ENCODE results near the gene TENM4. TPM values are rescaled to one million over a fixed set of nuclear protein-coding genes. Genes with fewer than 3 reads are reported as not detected.
"Not testable (repeated sequence)": the region's sequence is repeated elsewhere in the genome, so short reads cannot be mapped to it uniquely, and the experiment has no call there.

Gene TENM4
- total RNA-seq, 2 experiments from 2014 or later = not detected

DNA sequence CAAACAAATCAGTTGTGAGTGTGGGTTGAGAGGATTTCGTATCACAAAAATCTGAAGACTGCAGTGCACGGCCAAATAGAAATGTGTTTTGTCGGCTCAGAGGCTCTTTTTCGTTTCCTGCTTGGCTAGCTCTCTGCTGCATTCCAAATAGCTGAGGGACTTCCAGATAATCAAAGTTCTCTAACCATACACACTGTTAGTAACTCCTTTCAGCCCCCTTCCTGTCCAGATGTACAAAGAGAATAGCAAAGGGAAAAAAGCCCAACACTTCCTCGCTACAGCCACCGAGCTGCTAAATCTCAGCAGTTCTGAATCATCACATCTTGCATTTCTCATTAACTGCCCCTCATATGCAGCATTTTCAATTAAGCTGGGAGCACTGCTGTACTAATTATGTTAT, 203.1 kb downstream of the TENM4 start:
- Mint-ChIP-seq H3K9me3 (no peaks in the 10 kb centered on the region), H3K27ac (no peak overlapping the region), H3K36me3 (no peaks in the 10 kb centered on the region), H3K4me3 (no peak overlapping the region), H3K4me1 (no peaks in the 10 kb centered on the region), H3K27me3 (no peaks in the 10 kb centered on the region)
- POLR2A ChIA-PET = no interaction called here
- no peak for DNase-seq
- ATAC-seq (ENCODE audit: low read depth) = no peak

DNA sequence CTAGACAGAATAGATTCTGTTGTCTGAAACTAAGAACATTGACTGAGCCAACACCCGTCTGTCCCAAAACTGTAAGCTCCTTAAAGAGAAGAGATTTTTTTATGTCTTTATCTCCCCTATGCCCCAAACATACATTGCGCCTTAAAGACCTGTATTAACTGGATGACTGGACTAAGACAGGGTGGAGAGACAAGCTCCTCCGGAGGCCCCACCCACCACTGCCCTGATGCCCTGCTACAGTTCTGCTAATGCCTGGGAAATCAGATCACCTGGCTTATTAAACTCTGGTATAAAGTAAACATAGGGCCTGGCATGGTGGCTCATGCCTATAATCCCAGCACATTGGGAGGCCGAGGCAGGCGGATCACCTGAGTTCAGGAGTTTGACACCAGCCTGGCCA, 203.7 kb downstream of the TENM4 start:
- H3K4me3 Mint-ChIP-seq = no peak overlapping the region
- H3K27ac Mint-ChIP-seq = no peak overlapping the region
- no peak for DNase-seq
- no peak for ATAC-seq (ENCODE audit: low read depth)
- POLR2A ChIA-PET = no interaction called here
- no peaks in the 10 kb centered on the region for H3K4me1 Mint-ChIP-seq
- no peaks in the 10 kb centered on the region for H3K36me3 Mint-ChIP-seq
- H3K27me3 Mint-ChIP-seq = no peaks in the 10 kb centered on the region
- H3K9me3 Mint-ChIP-seq = no peaks in the 10 kb centered on the region

DNA sequence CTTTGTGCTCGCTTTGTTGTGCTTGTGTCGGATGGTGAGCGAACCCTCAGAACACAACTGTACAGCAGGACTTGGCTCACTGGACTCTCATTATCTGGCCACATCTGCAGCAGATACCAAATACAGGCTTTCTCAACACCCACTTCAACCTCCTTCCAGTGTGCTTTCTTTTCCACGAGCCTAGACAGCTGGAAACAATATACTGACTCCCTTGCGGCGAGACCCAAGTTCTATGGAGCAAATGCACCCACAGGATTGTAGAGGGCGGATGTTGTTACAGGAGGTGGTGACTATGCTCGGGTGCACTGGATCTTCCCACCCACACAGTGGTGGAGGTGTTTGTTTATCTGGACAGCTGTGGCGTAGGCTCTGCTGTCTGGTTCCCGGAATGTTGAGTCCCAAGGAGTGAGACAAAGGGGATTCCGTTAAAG, 204.3 kb downstream of the TENM4 start:
- H3K4me1 Mint-ChIP-seq = no peaks in the 10 kb centered on the region
- POLR2A ChIA-PET = no interaction called here
- no peak overlapping the region for H3K27ac Mint-ChIP-seq
- DNase-seq (no peak), ATAC-seq (ENCODE audit: low read depth) (no peak)
- H3K36me3 Mint-ChIP-seq = no peaks in the 10 kb centered on the region
- H3K4me3 Mint-ChIP-seq = no peak overlapping the region
- no peaks in the 10 kb centered on the region for H3K9me3 Mint-ChIP-seq
- no peaks in the 10 kb centered on the region for H3K27me3 Mint-ChIP-seq

GRCh38 chr11:79235696-79236095, 205.1 kb downstream of the TENM4 start:
- Mint-ChIP-seq H3K27ac (no peak overlapping the region), H3K27me3 (no peaks in the 10 kb centered on the region), H3K36me3 (no peaks in the 10 kb centered on the region), H3K4me3 (no peak overlapping the region), H3K9me3 (no peaks in the 10 kb centered on the region), H3K4me1 (no peaks in the 10 kb centered on the region)
- ATAC-seq (ENCODE audit: low read depth) = no peak
- no peak for DNase-seq
- POLR2A ChIA-PET = no interaction called here

DNA sequence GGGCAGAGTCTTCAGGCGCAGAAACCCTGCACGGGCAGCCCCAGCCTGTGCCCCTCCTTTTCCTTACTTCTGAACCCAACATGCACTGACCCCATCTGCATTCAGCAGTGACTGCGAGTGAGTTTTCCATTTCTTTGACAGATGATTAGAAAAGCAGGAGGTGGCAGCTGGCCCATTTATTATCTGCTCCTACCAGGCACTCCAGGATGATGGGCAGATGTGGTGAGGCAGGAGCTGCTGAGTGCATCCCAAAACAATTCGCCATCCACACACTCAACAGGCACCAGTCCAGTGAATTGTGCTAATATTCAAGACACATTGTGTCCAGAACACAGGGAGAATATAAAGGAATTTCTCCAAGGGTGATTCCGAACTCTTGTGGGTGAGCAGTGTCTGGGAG, 208.5 kb downstream of the TENM4 start:
- ATAC-seq (ENCODE audit: low read depth) (no peak), DNase-seq (no peak)
- Mint-ChIP-seq H3K4me1 (no peaks in the 10 kb centered on the region), H3K27ac (no peak overlapping the region), H3K4me3 (no peak overlapping the region), H3K36me3 (no peaks in the 10 kb centered on the region), H3K27me3 (no peaks in the 10 kb centered on the region), H3K9me3 (no peaks in the 10 kb centered on the region)
- POLR2A ChIA-PET = no interaction called here

GRCh38 chr11:79229047-79229446, 211.8 kb downstream of the TENM4 start:
- H3K27ac Mint-ChIP-seq = no peak overlapping the region
- POLR2A ChIA-PET = no interaction called here
- DNase-seq (no peak), ATAC-seq (ENCODE audit: low read depth) (no peak)
- no peaks in the 10 kb centered on the region for H3K4me1 Mint-ChIP-seq
- H3K4me3 Mint-ChIP-seq = no peak overlapping the region
- no peaks in the 10 kb centered on the region for H3K36me3 Mint-ChIP-seq
- H3K9me3 Mint-ChIP-seq = no peaks in the 10 kb centered on the region
- H3K27me3 Mint-ChIP-seq = no peaks in the 10 kb centered on the region

- Mint-ChIP-seq H3K27me3 (no peaks in the 10 kb centered on the region), H3K9me3 (no peaks in the 10 kb centered on the region), H3K4me3 (no peak overlapping the region), H3K27ac (no peak overlapping the region), H3K4me1 (no peaks in the 10 kb centered on the region), H3K36me3 (no peaks in the 10 kb centered on the region)
- DNase-seq (no peak), ATAC-seq (ENCODE audit: low read depth) (no peak)
- POLR2A ChIA-PET = no interaction called here
These were observed 212.8 kb downstream of the TENM4 start for GRCh38 chr11:79227767-79228755.

DNA sequence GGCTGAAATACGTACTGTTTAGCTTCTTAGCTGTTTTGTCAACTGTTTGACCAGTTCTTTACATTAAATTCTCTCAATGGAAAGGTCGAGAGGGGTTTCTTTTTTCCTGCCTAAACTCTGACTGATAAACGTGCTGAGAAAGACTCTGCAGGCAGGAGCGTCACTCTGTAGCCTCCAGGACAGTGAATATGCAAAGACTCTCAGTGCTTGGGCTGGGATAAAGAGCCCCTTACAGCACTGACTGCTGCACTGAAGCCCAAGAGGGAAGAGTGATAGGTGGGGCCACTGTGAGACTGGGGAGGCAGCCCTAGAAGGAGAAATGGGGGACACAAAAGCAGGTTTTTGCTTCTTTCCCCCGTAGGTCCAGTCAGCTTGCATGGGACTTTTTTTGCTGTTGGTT, 213.5 kb downstream of the TENM4 start:
- POLR2A ChIA-PET = no interaction called here
- no peaks in the 10 kb centered on the region for H3K36me3 Mint-ChIP-seq
- no peaks in the 10 kb centered on the region for H3K9me3 Mint-ChIP-seq
- H3K4me3 Mint-ChIP-seq = no peak overlapping the region
- no peak overlapping the region for H3K27ac Mint-ChIP-seq
- H3K4me1 Mint-ChIP-seq = no peaks in the 10 kb centered on the region
- ATAC-seq (ENCODE audit: low read depth) (no peak), DNase-seq (no peak)
- no peaks in the 10 kb centered on the region for H3K27me3 Mint-ChIP-seq

- ATAC-seq (ENCODE audit: low read depth) = no peak
These were observed 214.7 kb downstream of the TENM4 start for GRCh38 chr11:79226126-79226525.

GRCh38 chr11:79222163-79222562, 218.7 kb downstream of the TENM4 start:
- H3K36me3 Mint-ChIP-seq; DNase-seq; H3K4me1 Mint-ChIP-seq; POLR2A ChIA-PET; H3K27me3 Mint-ChIP-seq; H3K9me3 Mint-ChIP-seq; ATAC-seq (ENCODE audit: low read depth); H3K4me3 Mint-ChIP-seq; H3K27ac Mint-ChIP-seq: not testable (repeated sequence)

More at GRCh38 chr11:79226126-79226525, 214.7 kb downstream of the TENM4 start:
- H3K27ac Mint-ChIP-seq = no peak overlapping the region
- H3K27me3 Mint-ChIP-seq = no peaks in the 10 kb centered on the region
- DNase-seq = no peak
- H3K4me1 Mint-ChIP-seq = no peaks in the 10 kb centered on the region
- H3K36me3 Mint-ChIP-seq = no peaks in the 10 kb centered on the region
- POLR2A ChIA-PET = no interaction called here
- H3K4me3 Mint-ChIP-seq = no peak overlapping the region
- no peaks in the 10 kb centered on the region for H3K9me3 Mint-ChIP-seq

- H3K4me3 Mint-ChIP-seq = no peak overlapping the region
- H3K4me1 Mint-ChIP-seq = no peaks in the 10 kb centered on the region
- H3K27me3 Mint-ChIP-seq = no peaks in the 10 kb centered on the region
- no peak overlapping the region for H3K27ac Mint-ChIP-seq
- ATAC-seq (ENCODE audit: low read depth) (no peak), DNase-seq (no peak)
- no peaks in the 10 kb centered on the region for H3K9me3 Mint-ChIP-seq
- no peaks in the 10 kb centered on the region for H3K36me3 Mint-ChIP-seq
- POLR2A ChIA-PET = no interaction called here
These were observed 219.2 kb downstream of the TENM4 start for GRCh38 chr11:79221444-79222130.

DNA sequence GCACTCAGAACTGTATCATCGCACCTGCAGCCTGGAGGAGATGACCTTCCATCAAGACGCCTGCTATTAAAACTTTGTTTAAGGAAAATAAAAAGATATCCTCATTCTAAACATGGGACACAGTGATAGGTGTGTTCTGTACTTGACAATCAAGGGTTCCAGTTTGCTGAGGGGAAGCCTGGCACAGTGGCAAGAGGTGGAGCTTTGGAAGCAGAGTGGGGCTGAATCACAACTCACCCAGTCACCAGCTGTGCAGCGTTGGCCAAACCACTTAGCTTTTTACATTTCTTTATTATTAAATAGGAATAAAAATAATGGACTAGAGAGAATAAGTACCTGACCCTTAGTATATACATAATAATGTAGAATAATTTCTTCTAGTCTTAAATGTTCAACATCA, 220.7 kb downstream of the TENM4 start:
- H3K36me3 Mint-ChIP-seq = no peaks in the 10 kb centered on the region

DNA sequence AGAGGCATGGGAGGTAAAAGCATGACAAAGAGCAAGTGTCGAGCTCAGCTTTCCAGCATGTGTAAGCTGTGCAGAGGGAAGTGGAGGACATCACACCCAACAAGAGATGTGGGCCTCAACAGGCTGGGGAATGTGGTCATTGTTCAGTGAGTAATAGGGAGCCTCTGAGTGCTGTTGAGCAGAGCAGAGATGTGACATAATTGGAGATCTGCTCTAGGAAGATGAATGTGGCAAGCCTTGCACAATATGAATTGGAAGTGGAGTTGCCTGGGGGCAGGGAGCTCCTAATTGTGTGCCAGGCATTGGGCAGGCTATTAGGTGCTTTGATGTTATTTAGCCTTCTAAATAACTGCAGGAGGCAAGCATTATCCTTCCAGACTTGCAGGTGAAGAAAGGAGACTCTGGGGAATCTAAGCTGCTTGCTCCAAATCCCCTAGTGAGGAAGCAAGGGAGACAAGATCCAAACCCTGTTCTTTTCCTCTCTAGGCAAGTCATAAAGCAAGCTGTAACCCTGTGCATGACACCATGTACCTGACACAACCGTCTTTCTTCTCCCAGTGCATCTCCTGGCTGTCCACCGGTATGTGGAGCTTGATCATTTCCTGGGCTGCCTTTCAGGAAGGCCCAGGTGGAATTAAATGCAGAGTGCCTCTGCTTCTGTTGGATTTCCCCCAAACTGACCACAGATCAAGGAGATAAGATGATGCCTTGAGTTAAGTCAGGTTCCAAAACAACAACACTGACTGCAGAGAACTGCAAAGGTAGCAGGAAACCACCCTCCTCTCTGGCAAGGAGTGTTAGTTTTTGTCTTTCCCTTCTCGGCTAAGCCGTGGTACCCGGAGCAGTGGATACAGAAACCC, 221.4 kb downstream of the TENM4 start:
- DNase-seq (no peak), ATAC-seq (ENCODE audit: low read depth) (no peak)
- Mint-ChIP-seq H3K9me3 (no peaks in the 10 kb centered on the region), H3K4me1 (no peaks in the 10 kb centered on the region), H3K4me3 (no peak overlapping the region), H3K36me3 (no peaks in the 10 kb centered on the region), H3K27me3 (no peaks in the 10 kb centered on the region), H3K27ac (no peak overlapping the region)
- POLR2A ChIA-PET = no interaction called here

More for the DNA sequence above, 220.7 kb downstream of the TENM4 start:
- Mint-ChIP-seq H3K4me3 (no peak overlapping the region), H3K27me3 (no peaks in the 10 kb centered on the region), H3K27ac (no peak overlapping the region), H3K9me3 (no peaks in the 10 kb centered on the region), H3K4me1 (no peaks in the 10 kb centered on the region)
- POLR2A ChIA-PET = no interaction called here
- ATAC-seq (ENCODE audit: low read depth) = no peak
- no peak for DNase-seq
